Testis (tissue), 3 donors: Measurements from ENCODE around the gene TTLL7. TPM values are rescaled to one million over a fixed set of nuclear protein-coding genes. Genes with fewer than 3 reads are reported as not detected.

Source experiments
- DNase-seq: peaks from one replicate; pipeline ENCODE4 v3.0.0-alpha.2; 2019
- H3K27ac ChIP-seq, 2 donors: fragments of 200-600 bp; sonication (generic); one replicate each; pipeline ENCODE4 v1.5.1; 2019
- H3K27me3 ChIP-seq: fragments of 200-600 bp; sonication (generic); one replicate; pipeline ENCODE4 v1.5.1; 2019
- H3K36me3 ChIP-seq: fragments of 200-600 bp; sonication (generic); one replicate; pipeline ENCODE4 v1.5.1; 2017; ENCODE audit warnings: low read depth; ENCODE audit errors: missing control alignments
- H3K4me1 ChIP-seq: fragments of 200-600 bp; sonication (generic); one replicate; pipeline ENCODE4 v1.5.1; 2019
- H3K4me3 ChIP-seq, 2 donors: fragments of 200-600 bp; sonication (generic); one replicate each; pipeline ENCODE4 v1.5.1; 2017 to 2019
- H3K9me3 ChIP-seq: fragments of 200-600 bp; sonication (generic); one replicate; pipeline ENCODE4 v1.5.1; 2017
- POLR2A ChIP-seq: fragments of 450-650 bp; IDR thresholded peaks from one replicate; pipeline ENCODE4 v1.6.1; 2017; ENCODE audit warnings: antibody characterized with exemption, mild to moderate bottlenecking, moderate library complexity
- WGBS, 2 donors: methylation state at CpG; one replicate each; pipeline ENCODE4 v1.1.5; 2018; 5-methylcytosine and 5-hydroxymethylcytosine counted together
- intact Hi-C: fragments of 100-400 bp; cut with DNase I; formaldehyde crosslinking; loops from one replicate; pipeline ENCODE4 v1.15.1; 2023; ENCODE audit warnings: low total_unique reads
- polyA plus RNA-seq: library from polyadenylated mRNA; stranded (reverse); fragments of 350-450 nt; fragmentation: Illumina TruSeq; extraction: RNeasy Lipid Tissue Mini Kit (QIAGEN cat#74804); gene quantifications from one replicate; pipeline ENCODE4 v1.2.3, GENCODE V29; 2014; ENCODE audit warnings: low read depth, low replicate concordance; ENCODE audit not compliant: insufficient read depth
- total RNA-seq, 2 donors: library from RNA; depleted of rRNA; stranded (reverse); fragments of >200 nt; gene quantifications; one replicate each; pipeline ENCODE4 v1.2.3, GENCODE V29; 2016
- TF ChIP-seq, protein P1 (sequence below), 3 experiments: fragments of 450-650 bp in 2 of 3; fragments of 200-600 bp in 1 of 3; sonication (generic) in 1 of 3; IDR thresholded peaks; one replicate each; pipeline ENCODE4 v1.5.1; 2016 to 2019; ENCODE audit warnings: antibody characterized with exemption in 3 of 3, mild to moderate bottlenecking in 2 of 3, moderate library complexity in 1 of 3

Gene TTLL7
- total and polyA plus RNA-seq, 3 donors from 2014 or later = 22.4 to 35.2 (median 28.6) TPM

DNA sequence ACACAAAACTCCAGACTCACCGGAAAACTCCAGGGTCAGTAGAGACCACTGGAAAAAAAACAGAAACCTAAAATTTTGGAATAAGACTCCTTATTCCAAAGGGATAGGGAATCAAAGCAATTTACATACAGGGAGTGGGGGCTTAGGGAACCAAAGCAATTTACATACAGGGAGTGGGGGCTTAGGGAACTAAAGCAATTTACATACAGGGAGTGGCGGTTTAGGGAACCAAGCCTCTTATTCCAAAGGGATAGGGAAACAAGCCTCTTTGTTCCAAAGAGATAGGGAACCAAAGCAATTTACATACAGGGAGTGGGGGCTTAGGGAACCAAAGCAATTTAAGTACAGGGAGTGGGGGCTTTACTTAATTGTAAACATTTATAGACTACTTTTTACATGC is 28.4 kb upstream of the TTLL7 start:
- DNase-seq = no peak
- no peaks in the 10 kb centered on the region for H3K27me3 ChIP-seq
- WGBS, 2 donors = 84 to 86% methylated on average over 2 of the region's 2 CpGs
- intact Hi-C loops = no loop called here
- H3K36me3 ChIP-seq = no peaks in the 10 kb centered on the region
- TF ChIP-seq, protein P1, sequence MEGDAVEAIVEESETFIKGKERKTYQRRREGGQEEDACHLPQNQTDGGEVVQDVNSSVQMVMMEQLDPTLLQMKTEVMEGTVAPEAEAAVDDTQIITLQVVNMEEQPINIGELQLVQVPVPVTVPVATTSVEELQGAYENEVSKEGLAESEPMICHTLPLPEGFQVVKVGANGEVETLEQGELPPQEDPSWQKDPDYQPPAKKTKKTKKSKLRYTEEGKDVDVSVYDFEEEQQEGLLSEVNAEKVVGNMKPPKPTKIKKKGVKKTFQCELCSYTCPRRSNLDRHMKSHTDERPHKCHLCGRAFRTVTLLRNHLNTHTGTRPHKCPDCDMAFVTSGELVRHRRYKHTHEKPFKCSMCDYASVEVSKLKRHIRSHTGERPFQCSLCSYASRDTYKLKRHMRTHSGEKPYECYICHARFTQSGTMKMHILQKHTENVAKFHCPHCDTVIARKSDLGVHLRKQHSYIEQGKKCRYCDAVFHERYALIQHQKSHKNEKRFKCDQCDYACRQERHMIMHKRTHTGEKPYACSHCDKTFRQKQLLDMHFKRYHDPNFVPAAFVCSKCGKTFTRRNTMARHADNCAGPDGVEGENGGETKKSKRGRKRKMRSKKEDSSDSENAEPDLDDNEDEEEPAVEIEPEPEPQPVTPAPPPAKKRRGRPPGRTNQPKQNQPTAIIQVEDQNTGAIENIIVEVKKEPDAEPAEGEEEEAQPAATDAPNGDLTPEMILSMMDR (IDR thresholded peaks at IDR 0.05) = no peak
- no peak for TF ChIP-seq POLR2A
- no peak overlapping the region for H3K4me3 ChIP-seq
- H3K9me3 ChIP-seq = no peaks in the 10 kb centered on the region
- no peaks in the 10 kb centered on the region for H3K4me1 ChIP-seq
- no peak overlapping the region for H3K27ac ChIP-seq

DNA sequence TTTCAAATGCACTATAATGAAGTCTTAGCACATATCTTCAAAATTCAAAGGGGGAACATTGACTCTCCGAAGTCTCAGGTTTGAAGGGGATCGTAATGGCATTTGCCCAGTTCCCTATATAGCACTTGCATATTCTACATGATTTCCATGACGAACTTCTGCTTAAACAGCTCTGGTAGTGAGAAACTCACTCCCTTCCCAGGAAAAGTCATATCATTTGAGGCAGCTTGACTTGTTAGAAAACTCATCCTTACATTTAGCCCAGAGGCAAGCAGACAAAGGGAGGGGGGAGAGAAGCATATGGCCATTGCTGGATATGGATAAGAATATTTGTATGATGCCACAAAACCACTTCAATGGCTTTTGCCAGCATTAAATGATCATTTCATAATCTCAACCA is 27.0 kb upstream of the TTLL7 start:
- no peak for DNase-seq
- no peak overlapping the region for H3K27ac ChIP-seq
- H3K4me3 ChIP-seq = no peak overlapping the region
- no peaks in the 10 kb centered on the region for H3K4me1 ChIP-seq
- no peaks in the 10 kb centered on the region for H3K9me3 ChIP-seq
- WGBS, 2 donors = 92 to 95% methylated on average over 3 of the region's 3 CpGs
- no peaks in the 10 kb centered on the region for H3K36me3 ChIP-seq
- no peak for TF ChIP-seq POLR2A
- TF ChIP-seq, protein P1 (IDR thresholded peaks at IDR 0.05) = no peak
- no peaks in the 10 kb centered on the region for H3K27me3 ChIP-seq
- intact Hi-C loops = no loop called here

DNA sequence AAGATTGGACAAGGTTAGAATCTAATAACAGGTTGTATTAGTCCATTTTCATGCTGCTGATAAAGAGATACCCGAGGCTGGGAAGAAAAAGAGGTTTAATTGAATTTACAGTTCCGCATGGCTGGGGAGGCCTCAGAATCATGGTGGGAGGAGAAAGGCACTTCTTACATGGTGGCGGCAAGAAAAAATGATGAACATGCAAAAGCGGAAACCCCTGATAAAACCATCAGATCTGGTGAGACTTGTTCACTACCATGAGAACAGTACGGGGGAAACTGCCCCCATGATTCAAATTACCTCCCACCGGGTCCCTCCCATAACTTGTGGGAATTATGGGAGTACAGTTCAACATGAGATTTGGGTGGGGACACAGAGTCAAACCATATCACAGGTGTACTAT is 22.9 kb upstream of the TTLL7 start:
- no peaks in the 10 kb centered on the region for H3K9me3 ChIP-seq
- intact Hi-C loops = no loop called here
- no peaks in the 10 kb centered on the region for H3K27me3 ChIP-seq
- no peak for TF ChIP-seq POLR2A
- TF ChIP-seq, protein P1 (IDR thresholded peaks at IDR 0.05) = no peak
- H3K4me3 ChIP-seq = no peak overlapping the region
- H3K4me1 ChIP-seq = no peaks in the 10 kb centered on the region
- 90 to 95% methylated on average over 6 of the region's 6 CpGs for WGBS, 2 donors
- DNase-seq = no peak
- no peaks in the 10 kb centered on the region for H3K36me3 ChIP-seq
- H3K27ac ChIP-seq = no peak overlapping the region

DNA sequence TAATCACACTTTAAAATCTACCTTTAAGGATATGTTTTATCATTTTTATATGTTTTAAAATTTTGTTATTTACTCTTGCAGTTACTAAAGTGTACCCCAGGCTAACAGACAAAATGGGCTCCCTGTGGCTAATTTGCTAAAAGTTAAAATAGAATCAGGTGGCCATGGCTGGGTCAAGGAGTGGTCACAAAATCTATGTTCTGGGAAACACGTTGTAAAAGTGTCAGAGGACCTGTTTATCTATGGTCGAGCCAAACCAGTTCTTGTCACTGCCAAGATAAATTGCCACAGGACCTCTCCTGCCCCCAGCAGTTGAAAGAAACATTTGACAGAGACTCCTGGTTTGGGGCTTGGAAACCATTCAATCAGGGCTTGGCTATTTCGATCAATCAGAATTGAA is 21.2 kb upstream of the TTLL7 start:
- no peaks in the 10 kb centered on the region for H3K4me1 ChIP-seq
- no peaks in the 10 kb centered on the region for H3K36me3 ChIP-seq
- no peak for DNase-seq
- no peaks in the 10 kb centered on the region for H3K9me3 ChIP-seq
- H3K4me3 ChIP-seq = no peak overlapping the region
- intact Hi-C loops = no loop called here
- H3K27me3 ChIP-seq = no peaks in the 10 kb centered on the region
- no peak overlapping the region for H3K27ac ChIP-seq
- 27 to 37% methylated on average over 3 of the region's 3 CpGs for WGBS, 2 donors
- TF ChIP-seq, protein P1 (IDR thresholded peaks at IDR 0.05) = no peak
- TF ChIP-seq POLR2A = no peak

DNA sequence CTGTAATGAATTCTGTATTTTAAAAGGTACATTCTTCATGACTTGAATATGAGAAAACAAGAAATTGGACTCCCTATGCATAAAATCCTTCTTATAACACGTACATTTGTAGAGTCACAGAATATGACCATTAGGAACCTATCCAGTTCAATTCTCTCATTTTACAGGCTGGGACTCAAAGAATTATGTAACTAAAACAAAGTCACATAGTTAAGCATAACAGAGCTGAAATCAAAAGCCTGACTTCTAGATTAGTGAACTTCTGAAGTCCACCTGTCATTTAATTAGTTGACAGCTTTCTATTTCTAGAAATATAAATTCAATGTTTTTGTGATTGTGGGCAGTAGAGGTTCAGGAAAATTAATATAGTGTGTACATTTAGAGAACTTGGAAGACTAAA is 20.3 kb upstream of the TTLL7 start:
- H3K36me3 ChIP-seq = no peaks in the 10 kb centered on the region
- intact Hi-C loops = no loop called here
- WGBS, 2 donors = 79 to 88% methylated on average over 1 of the region's 1 CpG

More for the DNA sequence above, 20.3 kb upstream of the TTLL7 start:
- H3K4me3 ChIP-seq = no peak overlapping the region
- no peak for TF ChIP-seq POLR2A
- TF ChIP-seq, protein P1 (IDR thresholded peaks at IDR 0.05) = no peak
- H3K27ac ChIP-seq = no peak overlapping the region
- no peaks in the 10 kb centered on the region for H3K4me1 ChIP-seq
- no peaks in the 10 kb centered on the region for H3K27me3 ChIP-seq
- DNase-seq = no peak
- no peaks in the 10 kb centered on the region for H3K9me3 ChIP-seq
